HEK293 (cell line): ENCODE measurements around the gene NR1H2.

ENCODE experiments used
- CTCF ChIP-seq: fragments of 450-650 bp; formaldehyde crosslinking; IDR thresholded peaks from 2 replicates; pipeline ENCODE4 v1.5.1; 2016; ENCODE audit warnings: missing biosample characterization, missing genetic modification characterization
- GFI1B ChIP-seq: fragments of 450-650 bp; formaldehyde crosslinking; IDR thresholded peaks from 2 replicates; pipeline ENCODE4 v1.5.1; 2016; ENCODE audit warnings: missing biosample characterization, missing genetic modification characterization
- SP2 ChIP-seq: fragments of 450-650 bp; formaldehyde crosslinking; IDR thresholded peaks from 2 replicates; pipeline ENCODE4 v1.5.1; 2016; ENCODE audit warnings: missing biosample characterization, missing genetic modification characterization
- SP7 ChIP-seq: fragments of 450-650 bp; formaldehyde crosslinking; IDR thresholded peaks from 2 replicates; pipeline ENCODE4 v1.5.1; 2016; ENCODE audit warnings: missing biosample characterization, missing genetic modification characterization
- TSHZ1 ChIP-seq: fragments of 450-650 bp; formaldehyde crosslinking; IDR thresholded peaks from 2 replicates; pipeline ENCODE4 v1.5.1; 2016; ENCODE audit warnings: missing biosample characterization, missing genetic modification characterization, borderline replicate concordance
- WT1 ChIP-seq: fragments of 450-650 bp; formaldehyde crosslinking; IDR thresholded peaks from 2 replicates; pipeline ENCODE4 v1.5.1; 2016; ENCODE audit warnings: missing biosample characterization, missing genetic modification characterization
- ZFP3 ChIP-seq: fragments of 450-650 bp; formaldehyde crosslinking; IDR thresholded peaks from 2 replicates; pipeline ENCODE4 v1.5.1; 2016; ENCODE audit warnings: low read depth, missing biosample characterization, missing genetic modification characterization
- ZNF133 ChIP-seq: fragments of 450-650 bp; formaldehyde crosslinking; IDR thresholded peaks from 2 replicates; pipeline ENCODE4 v1.5.1; 2016; ENCODE audit warnings: missing biosample characterization, missing genetic modification characterization
- ZNF148 ChIP-seq: fragments of 450-650 bp; formaldehyde crosslinking; IDR thresholded peaks from 2 replicates; pipeline ENCODE4 v1.5.0; 2017; ENCODE audit warnings: missing biosample characterization, missing genetic modification characterization, borderline replicate concordance
- ZNF155 ChIP-seq: fragments of 450-650 bp; formaldehyde crosslinking; IDR thresholded peaks from 2 replicates; pipeline ENCODE4 v1.5.1; 2016; ENCODE audit warnings: missing biosample characterization, missing genetic modification characterization
- ZNF202 ChIP-seq: fragments of 450-650 bp; formaldehyde crosslinking; IDR thresholded peaks from 2 replicates; pipeline ENCODE4 v1.5.1; 2016; ENCODE audit warnings: missing biosample characterization, missing genetic modification characterization, borderline replicate concordance
- ZNF24 ChIP-seq: fragments of 450-650 bp; formaldehyde crosslinking; IDR thresholded peaks from 2 replicates; pipeline ENCODE4 v1.5.1; 2016; ENCODE audit warnings: missing biosample characterization, missing genetic modification characterization
- ZNF324 ChIP-seq: fragments of 450-650 bp; formaldehyde crosslinking; IDR thresholded peaks from 2 replicates; pipeline ENCODE4 v1.5.1; 2016; ENCODE audit warnings: missing biosample characterization, missing genetic modification characterization
- ZNF423 ChIP-seq: fragments of 450-650 bp; formaldehyde crosslinking; IDR thresholded peaks from 2 replicates; pipeline ENCODE4 v1.5.1; 2016; ENCODE audit warnings: missing biosample characterization, missing genetic modification characterization
- ZNF514 ChIP-seq: fragments of 450-650 bp; formaldehyde crosslinking; IDR thresholded peaks from 2 replicates; pipeline ENCODE4 v1.5.1; 2016; ENCODE audit warnings: missing biosample characterization, missing genetic modification characterization
- ZNF521 ChIP-seq: fragments of 450-650 bp; formaldehyde crosslinking; IDR thresholded peaks from 2 replicates; pipeline ENCODE4 v1.5.1; 2017; ENCODE audit warnings: missing biosample characterization, mild to moderate bottlenecking, missing genetic modification characterization
- ZNF621 ChIP-seq: fragments of 450-650 bp; formaldehyde crosslinking; IDR thresholded peaks from 2 replicates; pipeline ENCODE4 v1.5.1; 2017; ENCODE audit warnings: missing biosample characterization, missing genetic modification characterization
- ZNF645 ChIP-seq: fragments of 450-650 bp; formaldehyde crosslinking; IDR thresholded peaks from 2 replicates; pipeline ENCODE4; 2016; ENCODE audit warnings: missing biosample characterization, missing genetic modification characterization
- ZNF658 ChIP-seq: fragments of 450-650 bp; formaldehyde crosslinking; IDR thresholded peaks from 2 replicates; pipeline ENCODE4; 2016; ENCODE audit warnings: missing biosample characterization, missing genetic modification characterization
- ZNF777 ChIP-seq: fragments of 450-650 bp; formaldehyde crosslinking; IDR thresholded peaks from 2 replicates; pipeline ENCODE4 v1.5.1; 2017; ENCODE audit warnings: missing biosample characterization, missing genetic modification characterization, borderline replicate concordance
- ZNF792 ChIP-seq: fragments of 450-650 bp; formaldehyde crosslinking; IDR thresholded peaks from 2 replicates; pipeline ENCODE4 v1.5.1; 2016; ENCODE audit warnings: missing biosample characterization, missing genetic modification characterization
- TF ChIP-seq, protein P1 (sequence below): fragments of 450-650 bp; formaldehyde crosslinking; IDR thresholded peaks from 2 replicates; pipeline ENCODE4 v1.5.1; 2016; ENCODE audit warnings: missing biosample characterization, missing genetic modification characterization
- TF ChIP-seq, protein P2 (sequence below): fragments of 450-650 bp; formaldehyde crosslinking; IDR thresholded peaks from 2 replicates; pipeline ENCODE4 v1.5.1; 2017; ENCODE audit warnings: missing biosample characterization, missing genetic modification characterization
- TF ChIP-seq, protein P3 (sequence below): fragments of 450-650 bp; formaldehyde crosslinking; IDR thresholded peaks from 2 replicates; pipeline ENCODE4 v1.5.1; 2016; ENCODE audit warnings: missing biosample characterization, missing genetic modification characterization

Gene NR1H2

DNA sequence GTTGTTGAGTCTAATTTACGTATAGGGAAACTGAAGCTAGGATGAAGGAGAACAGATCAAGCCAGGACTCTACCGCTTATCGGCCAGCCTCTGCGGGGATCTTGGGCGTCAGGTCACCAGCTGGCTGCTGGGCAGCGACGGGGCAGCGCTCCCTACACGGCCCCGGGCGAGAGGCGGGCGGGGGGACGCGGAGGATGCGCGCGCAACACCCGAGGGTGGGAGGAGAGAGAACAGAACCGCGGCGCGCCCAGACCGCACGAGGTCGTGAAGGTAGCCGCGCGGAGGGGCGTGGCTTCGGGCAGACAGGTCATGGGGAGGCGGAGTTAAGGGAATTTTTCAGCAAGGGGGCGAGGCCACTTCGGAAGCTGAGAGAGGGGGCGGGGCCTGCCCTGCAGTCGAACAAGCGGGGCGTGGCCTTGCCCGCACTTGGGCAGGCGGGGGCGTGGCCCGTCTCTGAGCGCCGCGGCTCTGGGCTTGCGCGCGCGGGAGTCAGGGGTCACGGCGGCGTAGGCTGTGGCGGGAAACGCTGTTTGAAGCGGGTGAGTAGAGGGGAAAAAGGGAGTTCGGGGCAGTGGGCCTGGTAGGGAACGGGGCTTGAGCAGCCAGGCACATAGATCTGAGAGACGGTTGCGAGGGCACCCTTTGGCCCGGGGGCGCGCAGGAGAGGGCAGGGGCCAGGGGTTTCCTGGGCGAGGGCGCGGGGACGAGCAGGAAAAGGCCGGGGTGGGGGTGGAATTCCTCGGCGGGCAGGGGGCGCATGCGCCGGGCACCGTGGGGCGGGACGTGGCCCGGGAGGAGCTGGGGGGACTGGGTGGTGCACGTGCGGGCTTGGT, 7.8 kb downstream of the NR1H2 start, which contains the start of gene POLD1 (continued):
- TF ChIP-seq, protein P1, sequence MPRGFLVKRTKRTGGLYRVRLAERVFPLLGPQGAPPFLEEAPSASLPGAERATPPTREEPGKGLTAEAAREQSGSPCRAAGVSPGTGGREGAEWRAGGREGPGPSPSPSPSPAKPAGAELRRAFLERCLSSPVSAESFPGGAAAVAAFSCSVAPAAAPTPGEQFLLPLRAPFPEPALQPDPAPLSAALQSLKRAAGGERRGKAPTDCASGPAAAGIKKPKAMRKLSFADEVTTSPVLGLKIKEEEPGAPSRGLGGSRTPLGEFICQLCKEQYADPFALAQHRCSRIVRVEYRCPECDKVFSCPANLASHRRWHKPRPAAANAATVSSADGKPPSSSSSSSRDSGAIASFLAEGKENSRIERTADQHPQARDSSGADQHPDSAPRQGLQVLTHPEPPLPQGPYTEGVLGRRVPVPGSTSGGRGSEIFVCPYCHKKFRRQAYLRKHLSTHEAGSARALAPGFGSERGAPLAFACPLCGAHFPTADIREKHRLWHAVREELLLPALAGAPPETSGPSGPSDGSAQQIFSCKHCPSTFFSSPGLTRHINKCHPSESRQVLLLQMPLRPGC (tag by site-specific recombination) = 0 out of 2 replicates have a peak, but pooled peaks have one; percentile 23
- TF ChIP-seq ZNF133 (tag by site-specific recombination) (no peak), ZNF777 (tag by site-specific recombination) (no peak), ZNF645 (tag by site-specific recombination) (no peak), ZNF155 (tag by site-specific recombination) (no peak), WT1 (0 out of 2 replicates have a peak, but pooled peaks have one; percentile 27), CTCF (tag by site-specific recombination) (no peak), ZNF24 (tag by site-specific recombination) (peak; percentile 78), ZNF148 (tag by site-specific recombination) (no peak), ZNF521 (tag by site-specific recombination) (no peak), ZNF423 (tag by site-specific recombination) (no peak), TSHZ1 (tag by site-specific recombination) (no peak), ZNF202 (tag by site-specific recombination) (no peak), SP2 (peak; percentile 87), ZNF514 (tag by site-specific recombination) (no peak), ZNF621 (tag by site-specific recombination) (no peak), ZNF792 (tag by site-specific recombination) (0 out of 2 replicates have a peak, but pooled peaks have one; percentile 30), GFI1B (tag by site-specific recombination) (no peak), SP7 (tag by site-specific recombination) (peak; percentile 88), ZNF324 (tag by site-specific recombination) (peak; percentile 61; the same call in 1 of the 2 replicates), ZFP3 (no peak), ZNF658 (no peak)
- TF ChIP-seq, protein P2, sequence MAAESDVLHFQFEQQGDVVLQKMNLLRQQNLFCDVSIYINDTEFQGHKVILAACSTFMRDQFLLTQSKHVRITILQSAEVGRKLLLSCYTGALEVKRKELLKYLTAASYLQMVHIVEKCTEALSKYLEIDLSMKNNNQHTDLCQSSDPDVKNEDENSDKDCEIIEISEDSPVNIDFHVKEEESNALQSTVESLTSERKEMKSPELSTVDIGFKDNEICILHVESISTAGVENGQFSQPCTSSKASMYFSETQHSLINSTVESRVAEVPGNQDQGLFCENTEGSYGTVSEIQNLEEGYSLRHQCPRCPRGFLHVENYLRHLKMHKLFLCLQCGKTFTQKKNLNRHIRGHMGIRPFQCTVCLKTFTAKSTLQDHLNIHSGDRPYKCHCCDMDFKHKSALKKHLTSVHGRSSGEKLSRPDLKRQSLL (tag by site-specific recombination) = no peak
- TF ChIP-seq, protein P3, sequence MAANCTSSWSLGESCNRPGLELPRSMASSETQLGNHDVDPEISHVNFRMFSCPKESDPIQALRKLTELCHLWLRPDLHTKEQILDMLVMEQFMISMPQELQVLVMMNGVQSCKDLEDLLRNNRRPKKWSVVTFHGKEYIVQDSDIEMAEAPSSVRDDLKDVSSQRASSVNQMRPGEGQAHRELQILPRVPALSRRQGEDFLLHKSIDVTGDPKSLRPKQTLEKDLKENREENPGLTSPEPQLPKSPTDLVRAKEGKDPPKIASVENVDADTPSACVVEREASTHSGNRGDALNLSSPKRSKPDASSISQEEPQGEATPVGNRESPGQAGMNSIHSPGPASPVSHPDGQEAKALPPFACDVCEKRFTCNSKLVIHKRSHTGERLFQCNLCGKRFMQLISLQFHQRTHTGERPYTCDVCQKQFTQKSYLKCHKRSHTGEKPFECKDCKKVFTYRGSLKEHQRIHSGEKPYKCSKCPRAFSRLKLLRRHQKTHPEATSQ = no peak
